Right lobe of liver (tissue), 6 donors: Measurements from ENCODE around the gene ADGRV1. TPM values are rescaled to one million over a fixed set of nuclear protein-coding genes. Genes with fewer than 3 reads are reported as not detected.
"Not testable (repeated sequence)": the region's sequence is repeated elsewhere in the genome, so short reads cannot be mapped to it uniquely, and the experiment has no call there.

ENCODE experiments used
- ATAC-seq, 4 donors: fragments of 200-7000 bp; cut with Tn5 transposase; one replicate each; pipeline ENCODE4 v1.9.1; 2020; ENCODE audit warnings: mild to moderate bottlenecking in 4 of 4, moderate library complexity in 4 of 4
- DNase-seq, 3 donors: peaks; one replicate each; pipeline ENCODE4 v3.0.0-alpha.2; 2020
- H3K27ac ChIP-seq, 3 donors: fragments of 200-600 bp; one replicate each; pipeline ENCODE4 v1.8.0; 2022
- H3K27me3 ChIP-seq, 2 donors: fragments of 200-600 bp; one replicate each; pipeline ENCODE4 v1.8.0; 2022
- H3K36me3 ChIP-seq, 4 donors: fragments of 200-600 bp; sonication (generic) in 1 of 4; one replicate each; pipeline versions ENCODE4 v1.5.1 to v1.8.0; 2017 to 2022; ENCODE audit warnings: control low read depth in 1 of 4
- H3K4me1 ChIP-seq, 4 donors: fragments of 200-600 bp; sonication (generic) in 1 of 4; one replicate each; pipeline versions ENCODE4 v1.5.1 to v1.8.0; 2017 to 2022; ENCODE audit warnings: control low read depth in 1 of 4
- H3K4me3 ChIP-seq, 3 donors: fragments of 200-600 bp; one replicate each; pipeline ENCODE4 v1.8.0; 2022
- H3K9me3 ChIP-seq, 4 donors: fragments of 200-600 bp; sonication (generic) in 1 of 4; one replicate each; pipeline versions ENCODE4 v1.5.1 to v1.8.0; 2017 to 2022; ENCODE audit warnings: control low read depth in 1 of 4
- POLR2A ChIP-seq: fragments of 450-650 bp; IDR thresholded peaks from one replicate; pipeline ENCODE4 v1.6.1; 2017; ENCODE audit warnings: antibody characterized with exemption, mild to moderate bottlenecking
- WGBS: methylation state at CpG from one replicate; pipeline ENCODE4 v1.1.6; 2018; ENCODE audit warnings: low coverage, low lambda C conversion rate; ENCODE audit not compliant: insufficient coverage; ENCODE audit errors: missing lambda C conversion rate; 5-methylcytosine and 5-hydroxymethylcytosine counted together
- intact Hi-C, 2 donors: fragments of 100-400 bp; cut with DNase I; formaldehyde crosslinking; loops; one replicate each; pipeline versions ENCODE4 v1.11.2 to v1.14.1; 2022
- total RNA-seq, 6 experiments: library from RNA; depleted of rRNA in 2 of 6; stranded (reverse); fragments of >200 nt in 2 of 6; fragmentation: NEBNext Ultra II Directional in 3 of 6; extraction: Animal tissue kit (Norgen Biotek cat#: 25700) in 3 of 6; gene quantifications; one replicate each; pipeline versions ENCODE4 v1.1.0 to v1.2.4, GENCODE V29; 2016 to 2023
- TF ChIP-seq, protein P1 (sequence below), 4 donors: fragments of 200-600 bp in 3 of 4; fragments of 450-650 bp in 1 of 4; IDR thresholded peaks; one replicate each; pipeline versions ENCODE4 v1.5.1 to v1.8.0; 2016 to 2022; ENCODE audit warnings: antibody characterized with exemption in 4 of 4, mild to moderate bottlenecking in 2 of 4
- donor health status: DM: no; HTN: yes; CAD: no.
- donor health status: DM: no; HTN: no; CAD: no.
- donor health status: DM: no; HTN: no; CAD: no.
- donor health status: DM: no; HTN: yes; CAD: no.
- donor health status: DM: no; HTN: yes; CAD: no.

ADGRV1 gene
- total RNA-seq, 6 experiments from 2014 or later = 4.5 to 15.9 (median 7.4) TPM

DNA sequence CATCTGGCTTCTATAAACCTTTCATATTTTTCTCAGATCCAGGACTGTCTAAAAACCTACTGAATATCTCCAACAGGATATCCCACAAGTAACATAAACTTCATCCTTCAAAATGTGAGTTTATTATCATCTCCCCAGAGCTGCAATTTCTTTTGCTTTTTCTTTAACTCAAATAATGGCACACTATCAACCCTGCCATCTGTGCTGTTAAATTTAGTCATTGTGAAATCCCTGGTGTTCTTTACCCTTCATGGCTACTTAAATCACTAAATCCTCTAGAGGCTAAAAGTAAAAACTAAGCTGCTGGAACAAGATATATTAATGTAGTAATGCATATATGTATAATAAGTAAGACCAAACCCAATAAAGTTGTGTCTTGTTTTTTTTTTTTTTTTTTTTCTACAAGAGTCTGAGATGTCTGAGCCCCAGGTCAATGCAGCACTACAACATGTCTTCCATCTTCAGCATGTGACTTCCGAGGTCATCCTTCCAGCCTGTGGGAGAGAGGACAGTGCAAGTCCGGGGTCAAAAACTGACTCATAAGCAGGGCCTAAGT is 362.9 kb downstream of the ADGRV1 start:
- Histone ChIP-seq H3K27me3 (no peaks in the 10 kb centered on the region), H3K4me3 (no peak overlapping the region), H3K9me3 (no peaks in the 10 kb centered on the region), H3K36me3 (no peaks in the 10 kb centered on the region), H3K27ac (peak overlapping the region in 1 of 3 donors; percentile 14), H3K4me1 (peaks cover 0 to 30% (median 11%) of the 10 kb centered on the region in 4 donors)
- DNase-seq (no peak), ATAC-seq (peak; percentile 27 to 48 (median 30))
- 70% methylated on average over 2 of the region's 2 CpGs for WGBS
- intact Hi-C loops = no loop called here
- TF ChIP-seq POLR2A = no peak
- TF ChIP-seq, protein P1, sequence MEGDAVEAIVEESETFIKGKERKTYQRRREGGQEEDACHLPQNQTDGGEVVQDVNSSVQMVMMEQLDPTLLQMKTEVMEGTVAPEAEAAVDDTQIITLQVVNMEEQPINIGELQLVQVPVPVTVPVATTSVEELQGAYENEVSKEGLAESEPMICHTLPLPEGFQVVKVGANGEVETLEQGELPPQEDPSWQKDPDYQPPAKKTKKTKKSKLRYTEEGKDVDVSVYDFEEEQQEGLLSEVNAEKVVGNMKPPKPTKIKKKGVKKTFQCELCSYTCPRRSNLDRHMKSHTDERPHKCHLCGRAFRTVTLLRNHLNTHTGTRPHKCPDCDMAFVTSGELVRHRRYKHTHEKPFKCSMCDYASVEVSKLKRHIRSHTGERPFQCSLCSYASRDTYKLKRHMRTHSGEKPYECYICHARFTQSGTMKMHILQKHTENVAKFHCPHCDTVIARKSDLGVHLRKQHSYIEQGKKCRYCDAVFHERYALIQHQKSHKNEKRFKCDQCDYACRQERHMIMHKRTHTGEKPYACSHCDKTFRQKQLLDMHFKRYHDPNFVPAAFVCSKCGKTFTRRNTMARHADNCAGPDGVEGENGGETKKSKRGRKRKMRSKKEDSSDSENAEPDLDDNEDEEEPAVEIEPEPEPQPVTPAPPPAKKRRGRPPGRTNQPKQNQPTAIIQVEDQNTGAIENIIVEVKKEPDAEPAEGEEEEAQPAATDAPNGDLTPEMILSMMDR (IDR thresholded peaks at IDR 0.05) = no peak

- WGBS = 77% methylated on average over 2 of the region's 2 CpGs
- intact Hi-C loops, H3K9me3 ChIP-seq, H3K4me3 ChIP-seq, H3K27me3 ChIP-seq, H3K27ac ChIP-seq, ATAC-seq, H3K36me3 ChIP-seq, DNase-seq: not testable (repeated sequence)
- peaks cover 0 to 11% (median 3%) of the 10 kb centered on the region in 4 donors for H3K4me1 ChIP-seq
Measured at GRCh38 chr5:90924222-90924621, 365.6 kb downstream of the ADGRV1 start.

- ATAC-seq, H3K27me3 ChIP-seq, intact Hi-C loops, H3K4me3 ChIP-seq, DNase-seq, H3K9me3 ChIP-seq, H3K36me3 ChIP-seq: not testable (repeated sequence)
- WGBS = 88% methylated on average over 3 of the region's 29 CpGs
- Histone ChIP-seq H3K4me1 (peaks cover 0 to 15% (median 1%) of the 10 kb centered on the region in 4 donors), H3K27ac (peak overlapping the region in 1 of 3 donors; percentile 59)
Measured at GRCh38 chr5:90929013-90929839, 370.6 kb downstream of the ADGRV1 start.

- peak overlapping the region; percentile 52 to 62 (median 59) for H3K27ac ChIP-seq
- H3K36me3 ChIP-seq = no peaks in the 10 kb centered on the region
- intact Hi-C loops = loop anchor here in 1 of 2 donors (10.0 kb wide), 1 partner anchor 165 kb away; no protein-coding TSS in a partner anchor
- H3K4me3 ChIP-seq = no peak overlapping the region
- WGBS = 24% methylated on average over 5 of the region's 5 CpGs
- H3K9me3 ChIP-seq = no peaks in the 10 kb centered on the region
- TF ChIP-seq, protein P1 (IDR thresholded peaks at IDR 0.05) = no peak
- TF ChIP-seq POLR2A = no peak
- DNase-seq = no peak
- peaks cover 0 to 15% (median 1%) of the 10 kb centered on the region in 4 donors for H3K4me1 ChIP-seq
- ATAC-seq = peak; percentile 49 to 70 (median 57)
- H3K27me3 ChIP-seq = no peaks in the 10 kb centered on the region
Measured at GRCh38 chr5:90930062-90930461, 371.5 kb downstream of the ADGRV1 start.

GRCh38 chr5:90930756-90931431 is 372.3 kb downstream of the ADGRV1 start:
- peak overlapping the region; percentile 52 to 62 (median 59) for H3K27ac ChIP-seq
- TF ChIP-seq POLR2A = peak; percentile 11
- TF ChIP-seq, protein P1 (IDR thresholded peaks at IDR 0.05) = no peak
- ATAC-seq (peak; percentile 54 to 65 (median 62)), DNase-seq (no peak)
- no peaks in the 10 kb centered on the region for H3K36me3 ChIP-seq
- peaks cover 0 to 15% (median 1%) of the 10 kb centered on the region in 4 donors for H3K4me1 ChIP-seq
- no peak overlapping the region for H3K4me3 ChIP-seq
- intact Hi-C loops = loop anchor here in 1 of 2 donors (10.0 kb wide), 1 partner anchor 164 kb away; no protein-coding TSS in a partner anchor
- H3K27me3 ChIP-seq = no peaks in the 10 kb centered on the region
- WGBS = 40% methylated on average over 4 of the region's 4 CpGs
- no peaks in the 10 kb centered on the region for H3K9me3 ChIP-seq
